ENCODE measurements around the gene CYP46A1.

Gene CYP46A1

DNA sequence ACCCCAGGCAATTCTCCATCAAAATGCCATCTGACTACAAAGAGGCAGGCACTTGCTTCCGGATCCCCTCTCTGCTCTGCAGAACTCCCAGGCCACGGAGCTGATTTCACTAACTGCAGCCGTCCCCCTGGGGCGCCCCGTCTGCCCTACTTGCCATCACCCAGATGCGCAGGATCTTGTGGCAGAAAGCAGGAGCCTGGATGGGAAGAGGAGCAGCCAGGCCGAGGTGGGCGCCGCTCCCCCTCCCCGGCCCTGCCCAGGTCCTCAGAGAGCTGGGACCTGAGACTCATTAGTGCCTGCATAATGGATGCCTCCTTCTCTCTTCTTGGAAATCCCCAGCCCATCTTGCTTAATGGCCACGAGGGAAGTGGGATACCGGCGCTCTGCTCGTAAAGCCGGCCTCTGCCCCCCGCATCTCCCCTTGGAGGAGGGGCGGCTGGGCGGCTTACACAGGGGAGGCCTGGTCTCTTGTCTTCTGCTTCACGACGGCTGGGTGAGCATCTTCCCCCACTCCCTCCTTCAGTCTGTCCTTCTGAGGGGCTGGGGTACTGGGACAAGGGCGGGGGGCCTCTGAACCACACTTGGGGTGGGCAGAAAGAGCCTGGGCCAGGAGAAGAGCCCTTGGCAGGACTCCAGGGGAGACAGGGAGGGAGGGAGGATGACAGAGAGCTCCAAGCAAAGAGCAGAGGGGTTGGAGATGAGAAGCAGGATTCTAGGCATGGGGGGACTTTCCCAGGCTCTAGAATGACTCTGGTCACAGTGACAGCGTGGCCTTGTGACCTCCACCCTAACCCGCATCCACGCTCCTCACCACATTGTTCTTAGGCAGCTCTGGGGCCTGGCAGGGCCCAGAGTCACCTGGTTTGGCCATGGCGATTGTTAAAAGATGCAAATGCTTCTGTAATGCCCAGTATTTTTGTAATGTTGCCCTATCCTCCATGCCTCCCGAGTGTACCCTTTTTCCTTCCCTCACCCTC is 89.7 kb downstream of the CYP46A1 start:
- in situ Hi-C loops (cut with MboI; ENCODE audit: low pct_unique_long_range_greater_than_20kb, low sequenced_read_pairs, unreplicated experiment), result no loop called here
- DNase-seq (ENCODE audit: low spot score), result no peak

DNA sequence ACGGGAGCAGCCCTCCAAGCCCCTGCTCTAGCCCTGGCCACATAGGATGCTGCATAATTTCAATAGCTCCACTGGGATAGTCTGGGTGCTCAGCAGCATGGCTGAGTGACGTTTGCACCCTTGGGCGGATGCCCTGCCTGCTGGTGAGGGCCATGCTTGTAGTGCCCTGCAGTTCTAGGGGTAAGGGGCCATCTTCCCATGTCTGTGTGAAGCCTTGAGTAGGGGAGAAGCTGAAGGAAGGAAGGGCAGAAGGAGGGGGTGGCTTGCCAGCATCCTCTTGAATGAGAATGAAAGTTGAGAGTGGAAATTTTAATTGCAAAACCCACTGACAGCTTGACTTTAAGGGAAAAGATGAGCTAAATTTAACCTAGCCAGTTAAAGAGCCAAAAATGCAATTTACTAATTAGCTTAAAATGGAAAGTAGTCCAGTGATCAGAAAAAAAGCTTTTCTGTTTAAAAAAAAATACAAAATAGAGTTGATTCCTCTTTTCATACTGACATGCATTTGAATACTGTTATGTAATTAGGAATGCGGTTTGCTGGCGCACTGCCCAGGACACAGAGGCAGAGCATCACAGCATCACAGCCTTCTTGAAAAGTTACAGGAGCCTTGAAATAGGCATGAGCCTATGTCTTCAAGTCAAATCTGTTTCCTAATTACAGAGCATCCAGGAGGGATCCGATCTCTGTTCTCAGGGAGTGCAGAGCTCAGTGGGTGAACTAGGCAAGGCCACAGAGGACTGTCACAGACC is 90.6 kb downstream of the CYP46A1 start:
- in situ Hi-C loops (cut with MboI; ENCODE audit: low pct_unique_long_range_greater_than_20kb, low sequenced_read_pairs, unreplicated experiment), result no loop called here
- no peak for TF ChIP-seq CTCF (IDR thresholded peaks at IDR 0.05; ENCODE audit: extremely low read depth, insufficient read depth, missing control alignments)
- DNase-seq (ENCODE audit: low spot score), result no peak

More for the DNA sequence above, 89.7 kb downstream of the CYP46A1 start:
- no peak for TF ChIP-seq CTCF (IDR thresholded peaks at IDR 0.05; ENCODE audit: extremely low read depth, insufficient read depth, missing control alignments)

DNA sequence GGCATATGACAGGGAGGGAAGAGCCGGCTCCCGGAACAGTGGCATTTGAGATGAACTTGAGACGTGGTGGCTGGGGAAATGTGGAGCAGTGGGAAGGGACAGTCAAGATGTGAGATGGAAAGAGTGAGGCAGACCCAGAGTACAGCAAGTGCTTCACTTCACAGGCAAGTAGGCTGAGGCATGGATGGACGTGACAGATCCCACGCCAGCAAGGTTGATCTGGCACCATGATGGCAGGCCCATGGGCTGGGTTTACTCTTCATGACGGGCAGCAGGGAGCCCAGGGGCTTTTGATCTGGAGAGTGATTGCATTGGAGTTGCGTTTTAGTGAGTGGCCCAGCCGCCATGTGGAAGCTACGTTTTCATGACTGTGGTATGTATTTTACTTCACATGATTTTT is 91.3 kb downstream of the CYP46A1 start:
- no peak for DNase-seq (ENCODE audit: low spot score)

More for the DNA sequence above, 91.3 kb downstream of the CYP46A1 start:
- in situ Hi-C loops (cut with MboI; ENCODE audit: low pct_unique_long_range_greater_than_20kb, low sequenced_read_pairs, unreplicated experiment), result no loop called here
- TF ChIP-seq CTCF (IDR thresholded peaks at IDR 0.05; ENCODE audit: extremely low read depth, insufficient read depth, missing control alignments), result no peak

Data from GM13977 (cell line).